T-helper 1 cell (primary cell): ENCODE results near the gene C4orf33.
"Not testable (repeated sequence)": the region's sequence is repeated elsewhere in the genome, so short reads cannot be mapped to it uniquely, and the experiment has no call there.

ENCODE experiments used
- DNase-seq, 5 donors: peaks; one replicate each; pipeline ENCODE4 v3.0.0-alpha.2; 2012 to 2020
- total RNA-seq, 4 donors: gene quantifications; one replicate each; lab custom pipeline; 2026; lab: John Stamatoyannopoulos, UW

Gene C4orf33
- total RNA-seq: 7.5 to 15.1 (median 10.8) reads per million in 4 donors

GRCh38 chr4:129095811-129096454 lies at the start of gene C4orf33:
C4orf33 (plus strand) TSS chr4:129096152; CDS start chr4:129102611, 6,459 bp downstream.
- DNase-seq: peak; percentile 42 to 89 (median 57)

DNA sequence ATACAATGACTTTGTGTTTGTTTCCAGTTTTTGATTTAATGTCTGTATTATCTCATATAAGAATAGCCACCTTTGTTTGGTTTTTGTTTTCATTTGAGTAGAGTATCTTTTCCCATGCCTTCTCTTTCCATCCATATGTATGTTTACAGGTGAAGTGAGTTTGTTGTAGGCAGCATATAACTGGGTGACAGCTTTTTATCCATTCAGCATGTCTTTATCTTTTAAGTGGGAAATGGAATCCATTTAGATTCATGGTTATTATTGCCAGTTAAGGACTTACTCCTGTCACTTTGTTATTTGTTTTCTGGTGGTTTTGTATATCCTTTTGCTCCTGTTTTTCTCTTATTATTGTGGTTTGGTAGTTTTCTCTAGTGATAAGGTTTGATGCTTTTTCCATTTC lies 36.9 kb upstream of the C4orf33 start:
- DNase-seq: no peak

- DNase-seq: no peak
These were observed 33.4 kb upstream of the C4orf33 start for GRCh38 chr4:129062580-129062979.

GRCh38 chr4:129063640-129064039 lies 32.3 kb upstream of the C4orf33 start:
- DNase-seq: no peak

DNA sequence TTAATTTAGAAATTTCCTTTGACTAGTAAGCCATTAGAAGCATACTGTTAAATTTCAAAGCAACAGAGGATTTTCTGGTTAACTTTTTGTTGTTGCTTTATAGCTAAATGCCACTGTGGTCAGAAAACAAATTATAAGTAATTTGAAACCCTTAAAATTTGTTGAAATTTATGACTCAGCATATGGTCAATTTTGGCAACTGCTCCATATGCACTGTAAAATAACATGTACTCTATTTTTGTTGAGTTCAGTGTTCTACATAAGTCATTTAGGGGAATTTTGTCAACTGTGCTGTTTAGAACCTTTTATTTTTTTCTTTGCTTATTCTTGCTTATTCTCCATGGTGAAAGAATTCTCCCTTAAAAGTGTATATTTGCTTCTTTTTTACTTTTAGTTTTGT lies 31.2 kb upstream of the C4orf33 start:
- DNase-seq: no peak

- DNase-seq: not testable (repeated sequence)
These were observed 26.4 kb upstream of the C4orf33 start for GRCh38 chr4:129069537-129069936.

DNA sequence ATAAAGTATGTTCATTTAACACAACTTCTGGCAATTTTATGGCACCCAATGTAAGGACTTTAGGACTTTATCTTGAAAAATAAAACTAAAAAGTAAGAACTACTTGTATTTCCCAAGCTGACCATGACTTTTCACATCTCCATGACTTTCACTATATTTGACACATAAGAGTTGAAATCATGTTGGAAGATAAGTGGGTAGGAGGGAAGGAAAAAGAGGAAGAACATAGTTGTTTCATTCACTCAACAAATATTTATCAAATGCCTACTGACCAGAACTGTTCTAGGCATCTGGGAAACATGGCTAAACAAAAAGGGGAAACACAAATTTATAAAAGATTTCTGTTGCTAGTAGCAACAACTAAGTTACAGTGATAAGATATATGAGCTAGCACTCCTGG lies 18.6 kb upstream of the C4orf33 start:
- DNase-seq: no peak

DNA sequence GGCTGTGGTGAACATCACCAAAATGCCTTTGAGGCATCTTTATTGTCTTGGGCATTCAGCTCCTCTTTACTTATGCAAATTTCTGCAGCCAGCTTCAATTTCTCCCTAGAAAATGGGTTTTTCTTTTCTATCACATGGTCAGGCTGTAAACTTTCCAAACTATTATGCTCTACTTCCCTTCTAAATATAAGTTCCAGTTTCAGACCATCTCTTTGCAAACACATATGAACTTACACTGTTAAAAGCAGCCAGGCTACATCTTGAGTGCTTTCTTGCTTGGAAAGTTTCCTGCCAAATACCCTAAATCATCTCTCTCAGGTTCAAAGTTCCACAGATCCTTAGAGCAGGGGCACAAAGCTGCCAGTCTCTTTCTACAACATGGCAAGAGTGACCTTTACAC lies 15.8 kb upstream of the C4orf33 start:
- DNase-seq: no peak

DNA sequence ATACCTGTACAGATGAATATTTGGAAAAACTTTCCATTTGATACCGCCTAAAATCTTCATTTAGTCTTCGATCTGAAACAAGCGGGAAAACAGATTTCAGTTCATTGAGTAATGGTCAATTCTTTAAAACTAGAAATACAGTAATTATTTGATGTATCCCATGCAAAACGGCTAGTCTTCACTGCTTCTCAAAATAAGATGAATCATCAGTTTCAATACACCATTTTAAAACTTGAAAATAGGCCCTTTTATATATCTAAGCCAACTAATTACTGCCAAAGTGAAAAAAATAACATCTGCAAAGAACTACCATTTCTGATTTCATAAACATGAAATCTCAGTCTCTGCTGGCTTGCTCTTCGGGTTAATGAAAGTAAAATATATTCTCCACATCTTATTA lies 13.7 kb upstream of the C4orf33 start:
- DNase-seq: no peak

DNA sequence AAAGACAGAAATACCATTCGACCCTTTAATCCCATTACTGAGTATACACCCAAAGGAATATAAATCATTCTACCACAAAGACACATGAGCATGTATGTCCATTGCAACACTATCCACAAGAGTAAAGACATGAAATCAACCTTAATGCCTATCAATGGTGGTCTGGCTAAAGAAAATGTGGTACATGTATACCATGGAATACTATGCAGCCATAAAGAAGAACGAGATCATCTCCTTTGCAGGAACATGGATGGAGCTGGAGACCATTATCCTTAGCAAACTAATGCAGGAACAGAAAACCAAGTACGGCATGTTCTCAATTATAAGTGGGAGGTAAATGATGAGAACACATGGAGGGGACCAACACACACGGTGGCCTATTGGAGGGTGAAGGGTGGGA lies 10.5 kb upstream of the C4orf33 start:
- DNase-seq: no peak

- DNase-seq: no peak
These were observed 8.4 kb upstream of the C4orf33 start for GRCh38 chr4:129087516-129087915.

DNA sequence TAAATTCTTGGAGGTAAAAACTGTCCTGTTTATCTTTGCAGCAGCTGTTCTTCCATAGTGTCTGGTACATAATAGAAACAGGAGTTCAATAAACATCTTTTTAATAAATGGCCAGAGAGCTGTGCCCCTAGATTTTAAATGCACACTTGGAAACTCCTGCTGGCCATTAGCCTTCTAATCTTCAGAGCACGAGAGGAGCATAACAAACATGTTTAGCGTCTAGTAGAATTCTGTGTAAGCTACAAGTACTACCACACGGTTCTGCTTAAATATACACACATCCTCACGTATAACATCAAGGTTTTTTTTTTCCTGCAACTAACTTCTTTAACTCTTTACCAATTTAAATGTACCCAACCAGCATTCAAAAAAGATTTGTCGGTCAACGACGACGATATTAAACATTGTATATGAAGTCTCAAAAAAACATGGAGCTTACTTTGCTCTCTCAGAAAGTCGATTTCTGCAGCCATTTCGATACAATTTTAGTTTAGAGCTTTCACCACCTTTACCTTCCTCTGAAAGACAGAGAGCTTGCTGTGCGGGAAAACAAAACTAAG lies 3.2 kb upstream of the C4orf33 start:
- DNase-seq: no peak

- peak; percentile 86 to 98 (median 92) for DNase-seq
These were observed 2.6 kb upstream of the C4orf33 start, which contains the start of gene SCLT1 for GRCh38 chr4:129093191-129093920. SCLT1 (minus strand) TSS chr4:129093539; CDS start chr4:129093103, 436 bp downstream.

DNA sequence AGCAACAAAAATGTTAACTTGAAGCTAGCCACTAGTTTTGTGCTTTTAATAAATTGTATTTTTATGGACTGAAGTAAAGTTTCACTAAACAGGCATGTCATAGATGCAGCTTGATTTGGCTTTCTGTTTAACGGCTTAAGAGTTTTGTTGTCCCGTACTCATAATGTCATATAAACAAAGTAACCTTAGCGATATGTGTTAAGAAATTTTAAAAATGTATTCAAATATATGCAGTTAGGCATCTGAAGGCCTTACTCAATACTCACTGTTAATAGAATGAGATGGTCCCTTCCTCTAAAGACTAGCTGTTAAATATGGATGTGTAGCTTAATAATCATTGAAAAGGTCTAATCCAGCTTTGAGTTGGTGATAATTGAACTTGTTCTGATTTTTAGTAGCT lies 1.6 kb upstream of the C4orf33 start:
- DNase-seq: no peak

DNA sequence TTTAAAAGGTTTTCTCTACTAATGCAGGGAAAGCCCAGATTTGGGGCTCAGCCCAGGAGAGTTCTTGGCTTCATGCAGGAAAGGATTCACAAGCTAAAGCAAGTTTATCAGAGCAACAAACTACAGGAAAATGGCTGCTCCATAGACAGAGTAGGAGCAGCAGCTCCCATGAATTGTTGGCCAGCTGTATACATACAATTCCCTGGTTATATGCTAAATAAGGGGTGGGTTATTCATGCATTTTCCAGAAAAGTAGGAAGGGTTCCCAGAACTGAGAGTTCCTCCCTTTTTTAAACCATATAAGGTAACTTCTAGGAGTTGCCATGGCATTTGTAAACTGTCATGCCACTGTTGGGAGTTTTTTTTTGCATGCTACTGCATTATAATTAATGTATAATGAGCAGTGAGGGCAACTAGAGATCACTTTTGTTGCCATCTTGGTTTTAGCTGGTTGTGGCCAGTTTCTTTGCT lies 2.6 kb downstream of the C4orf33 start:
- DNase-seq: no peak

- DNase-seq: no peak
These were observed 14.2 kb downstream of the C4orf33 start for GRCh38 chr4:129109965-129110824.

DNA sequence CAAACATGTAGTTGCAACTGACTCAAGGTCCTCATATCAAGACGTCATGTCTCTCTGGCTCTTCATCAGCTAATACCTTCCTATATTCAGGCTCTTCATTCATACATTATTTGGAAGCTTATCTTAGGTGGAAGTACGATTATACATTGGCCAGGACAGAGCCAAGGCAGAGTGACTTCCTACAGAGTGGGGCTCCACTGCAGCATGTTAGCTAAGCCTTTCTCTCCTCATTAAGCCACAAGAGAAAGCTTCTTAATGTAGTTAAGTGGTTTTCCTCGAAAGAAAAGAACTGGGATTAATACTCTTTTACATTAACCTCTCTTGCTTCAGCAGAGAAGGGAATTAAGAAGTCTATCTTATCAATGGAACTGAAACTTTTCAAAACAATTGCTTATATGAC lies 15.0 kb downstream of the C4orf33 start:
- no peak for DNase-seq

DNA sequence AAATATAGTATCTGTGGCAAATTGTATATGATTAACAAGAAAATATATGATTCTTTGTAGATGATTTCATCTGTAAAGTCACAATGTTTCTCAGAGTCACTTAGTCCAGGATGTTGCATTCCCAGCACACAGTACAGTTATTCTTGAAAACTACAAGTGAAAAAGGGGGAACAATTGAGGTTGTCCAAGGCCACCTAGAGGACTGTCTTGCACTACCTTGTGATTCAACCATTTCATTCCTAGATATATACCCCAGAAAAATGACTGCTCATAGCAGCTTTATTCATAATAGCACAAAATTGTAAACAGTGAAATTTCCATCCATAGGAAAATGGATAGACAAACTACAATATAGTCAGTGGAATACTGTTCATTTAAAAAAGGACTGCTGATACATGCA lies 16.0 kb downstream of the C4orf33 start:
- DNase-seq: no peak

DNA sequence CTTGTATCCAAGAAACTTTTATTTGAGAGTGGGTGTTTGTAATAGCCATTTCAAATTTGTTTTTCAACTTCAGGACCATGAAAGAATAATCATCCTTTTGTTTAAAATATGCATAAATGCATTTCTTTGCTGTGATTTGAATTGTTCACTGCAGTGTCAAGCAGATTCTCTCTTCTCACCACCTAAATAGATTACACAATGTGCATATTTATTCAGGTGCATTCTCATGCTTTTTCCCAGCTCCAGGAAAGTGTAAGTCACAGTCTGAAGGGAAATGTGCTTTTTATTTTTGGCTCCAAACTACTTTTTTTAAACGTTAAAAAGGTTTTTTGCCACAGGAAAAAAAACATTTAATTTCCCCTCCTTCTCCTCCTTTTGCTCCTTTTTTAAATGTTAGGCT lies 17.5 kb downstream of the C4orf33 start:
- no peak for DNase-seq

DNA sequence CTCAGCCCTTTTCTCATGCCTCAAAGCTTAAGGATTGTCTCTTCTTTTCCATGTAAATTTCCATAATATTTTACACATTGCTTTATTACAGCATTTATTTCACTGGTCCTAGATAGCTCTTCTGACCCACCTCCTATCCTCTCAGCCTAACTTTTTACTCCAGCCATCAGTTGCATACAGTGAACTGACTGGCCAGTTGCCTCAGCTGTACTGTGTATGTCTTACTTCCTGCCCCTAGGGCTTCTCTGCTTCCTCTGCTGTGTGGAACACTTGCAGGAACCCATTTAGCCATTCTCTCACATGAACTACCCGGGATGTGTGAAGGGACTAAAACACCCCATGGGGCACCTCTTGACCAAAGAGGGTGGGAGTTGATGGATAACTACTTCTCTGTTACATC lies 18.0 kb downstream of the C4orf33 start:
- DNase-seq: no peak

GRCh38 chr4:129117705-129118104 lies 21.8 kb downstream of the C4orf33 start:
- DNase-seq: no peak

- not testable (repeated sequence) for DNase-seq
These were observed 30.7 kb downstream of the C4orf33 start for GRCh38 chr4:129126614-129127013.

GRCh38 chr4:129129143-129129542 lies 33.2 kb downstream of the C4orf33 start:
- DNase-seq: no peak
